ENCODE measurements around the gene ZNF277. TPM values are rescaled to one million over a fixed set of nuclear protein-coding genes. Genes with fewer than 3 reads are reported as not detected.
"Not testable (repeated sequence)": the region's sequence is repeated elsewhere in the genome, so short reads cannot be mapped to it uniquely, and the experiment has no call there.

ZNF277 gene
- total RNA-seq, 1 donor from 2014 or later = 32.0 TPM

DNA sequence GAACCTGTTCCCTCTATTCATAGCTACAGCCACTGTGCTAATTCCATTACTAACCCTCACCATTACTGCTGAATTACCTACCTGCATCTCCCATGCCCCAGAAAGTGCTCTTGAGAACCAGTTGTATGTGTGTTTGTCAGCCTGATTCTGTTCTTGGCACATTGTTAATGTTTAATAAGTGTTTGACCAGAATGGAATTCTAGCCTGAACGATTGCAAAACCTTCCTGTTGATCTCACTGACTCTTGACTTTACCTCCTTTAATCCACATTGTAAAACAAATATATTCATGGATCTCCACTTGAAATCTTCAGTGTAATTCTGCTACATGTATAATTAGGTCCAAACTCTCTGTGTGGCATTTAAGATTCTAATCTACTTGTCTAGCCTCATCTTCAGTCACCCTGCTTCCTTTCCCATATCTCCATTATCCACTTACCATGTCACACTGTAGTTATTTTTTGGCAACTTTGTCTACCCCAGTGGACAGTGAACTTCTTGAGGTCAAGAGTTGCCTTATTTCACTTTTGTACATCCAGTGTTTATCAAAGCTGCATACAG lies 4.9 kb downstream of the ZNF277 start:
- no peak for DNase-seq (ENCODE audit: low spot score)

DNA sequence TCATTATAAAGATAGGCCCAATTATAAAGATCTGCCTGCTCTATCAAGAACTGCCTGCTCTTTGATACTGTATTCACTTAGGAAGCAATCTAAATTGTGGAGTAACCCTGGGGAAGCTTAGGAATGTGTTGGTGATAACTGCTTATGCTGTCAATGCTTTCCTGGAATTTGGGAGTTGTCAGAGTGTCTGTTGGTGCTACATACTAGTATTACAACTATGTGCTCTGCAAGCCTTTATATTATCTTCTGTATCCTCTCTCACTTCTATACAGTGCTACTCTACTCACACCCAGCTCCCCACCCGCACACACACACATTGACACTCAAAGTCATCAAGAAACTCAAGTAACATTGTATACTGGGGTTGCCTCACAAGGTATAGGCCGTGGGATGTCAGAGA lies 6.1 kb downstream of the ZNF277 start:
- DNase-seq (ENCODE audit: low spot score) = peak; percentile 18

DNA sequence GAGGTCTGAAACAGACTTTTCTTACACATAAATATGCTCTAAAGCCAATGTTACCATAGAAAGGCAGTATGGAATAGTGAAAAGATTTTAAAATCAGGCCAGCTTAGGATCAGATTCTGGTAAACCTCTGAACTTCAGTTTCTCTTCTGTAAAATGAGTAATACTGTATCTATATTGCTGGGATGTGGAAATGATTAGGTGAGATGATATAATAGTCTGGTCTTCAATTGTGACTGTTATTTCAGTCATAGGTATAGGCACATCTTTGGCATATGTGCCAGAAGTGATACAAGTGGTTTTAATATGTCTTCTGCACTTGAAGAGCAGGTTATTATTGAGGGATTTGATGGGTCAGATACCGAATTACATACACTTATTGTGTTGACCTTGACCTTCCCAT lies 7.2 kb downstream of the ZNF277 start:
- no peak for DNase-seq (ENCODE audit: low spot score)

DNA sequence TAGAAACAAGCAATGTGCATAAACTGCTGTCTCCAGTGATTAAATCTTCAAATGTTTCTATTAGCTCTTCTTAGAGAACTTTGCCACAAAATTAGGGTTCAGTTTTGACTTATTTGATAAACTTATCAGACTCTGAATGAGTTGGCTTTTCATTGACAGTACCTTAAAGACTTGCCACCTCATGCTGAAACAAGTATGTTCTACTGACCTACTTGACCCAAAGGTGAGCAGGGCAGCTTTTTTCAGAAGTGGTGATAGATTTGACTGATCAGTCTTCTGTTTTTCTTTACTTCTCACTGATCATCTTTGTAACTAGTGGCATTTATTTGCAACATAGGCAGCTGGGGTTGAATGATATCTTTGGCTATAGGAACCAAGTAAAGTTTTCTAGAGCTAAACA lies 7.8 kb downstream of the ZNF277 start:
- DNase-seq (ENCODE audit: low spot score) = no peak

DNA sequence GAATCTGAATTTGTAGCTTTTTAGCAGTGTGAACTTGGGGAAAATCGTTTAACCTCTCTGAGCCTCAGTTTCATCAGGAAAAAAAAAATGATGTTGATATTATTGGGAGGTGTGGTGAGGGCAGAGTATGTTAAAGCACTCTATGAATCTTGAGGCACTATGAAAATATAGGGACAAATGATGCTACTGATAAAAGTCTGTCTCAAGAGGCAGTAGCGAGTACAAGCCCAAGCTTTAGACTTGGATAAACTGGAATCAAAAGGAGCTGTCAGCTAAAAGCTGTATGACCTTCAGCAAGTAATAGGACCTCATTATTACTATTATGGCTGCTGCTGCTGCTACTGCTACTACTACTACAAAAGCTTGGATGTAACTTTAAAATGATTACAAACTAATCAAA lies 8.4 kb downstream of the ZNF277 start:
- DNase-seq (ENCODE audit: low spot score) = no peak

DNA sequence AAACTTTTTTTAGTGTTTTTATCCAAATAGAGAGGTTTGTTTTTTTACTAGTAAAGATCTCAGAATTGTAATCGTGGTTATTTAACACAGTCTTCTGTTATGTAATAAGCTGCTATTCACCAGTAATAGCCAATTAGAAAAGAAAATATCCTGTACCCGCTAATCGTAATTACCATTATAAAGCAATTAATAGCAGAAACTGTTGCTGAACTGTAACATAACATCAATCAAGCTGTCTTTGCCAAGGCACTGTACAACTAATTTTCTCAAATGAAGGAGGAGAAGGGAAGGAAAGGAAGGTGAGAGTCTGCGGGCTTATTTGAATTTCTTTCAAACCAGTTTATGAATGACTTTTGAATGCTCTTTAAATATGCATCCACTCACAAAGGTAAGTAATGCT lies 9.3 kb downstream of the ZNF277 start:
- DNase-seq (ENCODE audit: low spot score) = no peak

DNA sequence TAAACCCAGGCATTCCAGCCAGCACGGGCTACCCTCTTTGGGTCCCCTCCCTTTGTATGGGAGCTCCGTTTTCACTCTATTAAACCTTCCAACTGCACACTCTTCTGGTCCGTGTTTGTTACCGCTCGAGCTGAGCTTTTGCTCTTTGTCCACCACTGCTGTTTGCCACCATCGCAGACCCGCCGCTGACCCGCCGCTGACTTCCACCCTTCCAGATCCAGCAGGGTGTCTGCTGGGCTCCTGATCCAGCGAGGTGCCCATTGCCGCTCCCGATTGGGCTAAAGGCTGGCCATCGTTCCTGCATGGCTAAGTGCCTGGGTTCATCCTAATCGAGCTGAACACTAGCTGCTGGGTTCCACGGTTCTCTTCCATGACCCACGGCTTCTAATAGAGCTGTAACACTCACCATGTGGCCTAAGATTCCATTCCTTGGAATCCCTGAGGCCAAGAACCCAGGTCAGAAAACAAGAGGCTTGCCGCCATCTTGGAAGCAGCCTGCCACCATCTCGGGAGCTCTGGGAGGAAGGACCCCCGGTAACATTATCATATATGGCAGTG lies 14.5 kb downstream of the ZNF277 start:
- DNase-seq (ENCODE audit: low spot score) = no peak

DNA sequence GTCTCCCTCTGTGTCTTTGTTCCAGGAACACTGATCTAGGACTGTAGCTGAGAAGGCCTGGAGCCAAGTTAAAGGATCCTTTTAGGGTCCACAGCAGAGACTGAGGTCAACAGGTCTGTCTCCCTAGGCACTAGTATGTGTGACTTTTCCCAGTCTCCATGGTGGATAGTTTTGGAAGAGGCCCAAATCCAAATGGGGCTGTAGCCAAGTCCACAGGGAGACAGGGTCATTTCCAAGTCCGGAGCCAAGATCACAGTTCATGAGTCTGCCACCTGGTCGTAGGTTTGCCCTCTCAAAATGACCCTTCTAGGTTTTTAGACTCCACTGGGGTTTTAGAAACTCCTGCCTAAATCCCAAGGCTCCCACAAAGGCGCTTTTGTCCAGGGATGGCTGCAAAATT lies 16.8 kb downstream of the ZNF277 start:
- DNase-seq (ENCODE audit: low spot score) = no peak

DNA sequence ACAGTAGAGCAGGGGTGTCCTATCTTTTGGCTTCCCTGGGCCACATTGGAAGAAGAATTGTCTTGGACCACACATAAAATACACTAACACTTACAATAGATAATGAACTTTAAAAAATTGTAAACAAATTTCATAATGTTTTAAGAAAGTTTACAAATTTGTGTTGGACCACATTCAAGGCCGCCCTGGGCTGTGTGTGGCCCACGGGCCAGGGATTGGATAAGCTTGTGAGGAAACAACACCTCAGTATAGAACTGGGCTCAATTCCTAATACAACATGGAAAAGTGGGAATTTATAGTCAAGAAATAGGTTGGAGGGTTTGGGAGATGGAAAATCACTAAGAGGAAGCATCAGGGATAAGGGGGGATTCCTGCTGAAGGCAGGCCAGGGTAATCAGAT lies 17.7 kb downstream of the ZNF277 start:
- DNase-seq (ENCODE audit: low spot score) = no peak

DNA sequence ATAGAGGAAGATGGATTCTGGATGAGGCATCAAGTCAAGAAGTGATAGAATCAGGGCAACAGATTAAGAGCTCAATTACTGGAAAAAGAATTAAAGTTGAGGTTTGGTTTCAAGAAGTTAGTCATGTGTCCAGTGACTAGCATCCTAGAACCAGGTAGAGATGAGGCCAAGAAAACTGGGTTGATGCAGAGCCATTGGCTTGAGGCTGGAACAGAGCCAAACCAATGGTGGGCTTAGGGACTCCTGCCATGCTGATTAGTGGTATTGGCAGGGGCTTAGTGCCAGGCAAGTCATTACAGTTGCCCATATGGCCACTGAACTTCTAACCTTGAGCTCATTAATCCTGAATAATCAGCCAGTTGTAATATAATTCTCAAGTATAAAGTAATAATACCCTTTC lies 18.5 kb downstream of the ZNF277 start:
- DNase-seq (ENCODE audit: low spot score) = no peak

DNA sequence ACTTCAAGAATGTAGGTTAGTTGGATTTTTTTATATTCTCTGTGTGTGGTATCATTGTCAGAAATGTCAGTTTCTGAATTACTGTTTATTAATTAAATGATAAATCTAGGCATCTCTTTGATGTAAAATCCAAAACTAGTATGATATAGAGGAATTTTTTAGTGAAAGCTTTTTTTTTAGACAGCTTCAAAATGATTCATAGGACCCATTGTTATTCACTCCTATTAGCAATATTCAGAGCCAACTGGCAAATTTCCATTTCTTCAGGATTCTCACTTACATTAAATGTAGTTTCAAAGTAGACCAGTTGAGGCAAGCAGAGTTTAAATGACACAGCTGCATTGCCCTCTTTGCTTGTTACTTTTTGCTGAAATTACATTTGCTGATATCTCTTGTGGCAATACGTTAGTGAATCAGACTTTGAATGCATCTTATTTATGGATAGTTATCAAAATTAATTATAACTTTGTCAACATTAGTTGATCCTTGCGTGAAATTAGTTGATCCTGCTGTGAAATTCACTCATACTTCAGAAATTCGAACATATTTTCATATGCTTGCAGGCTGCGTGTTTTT lies 20.3 kb downstream of the ZNF277 start:
- DNase-seq (ENCODE audit: low spot score) = no peak

DNA sequence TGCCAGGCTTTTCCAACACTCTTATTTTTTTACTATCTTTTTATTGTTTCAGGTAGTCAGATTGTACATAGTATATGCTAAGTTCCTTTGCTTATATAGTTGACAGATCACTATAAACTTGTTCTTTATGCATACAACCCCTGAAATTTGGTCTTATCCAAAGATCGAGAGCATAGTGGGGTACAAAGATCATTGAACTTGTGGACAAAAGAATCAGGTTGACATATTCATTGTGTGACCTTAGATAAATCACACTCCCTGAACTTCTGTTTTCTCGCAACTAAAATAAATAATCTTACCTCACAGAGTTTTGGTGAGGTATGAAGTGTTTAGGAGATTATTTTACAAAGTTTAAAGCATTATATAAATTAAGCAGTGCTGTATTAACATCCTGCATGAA lies 22.1 kb downstream of the ZNF277 start:
- DNase-seq (ENCODE audit: low spot score) = no peak

DNA sequence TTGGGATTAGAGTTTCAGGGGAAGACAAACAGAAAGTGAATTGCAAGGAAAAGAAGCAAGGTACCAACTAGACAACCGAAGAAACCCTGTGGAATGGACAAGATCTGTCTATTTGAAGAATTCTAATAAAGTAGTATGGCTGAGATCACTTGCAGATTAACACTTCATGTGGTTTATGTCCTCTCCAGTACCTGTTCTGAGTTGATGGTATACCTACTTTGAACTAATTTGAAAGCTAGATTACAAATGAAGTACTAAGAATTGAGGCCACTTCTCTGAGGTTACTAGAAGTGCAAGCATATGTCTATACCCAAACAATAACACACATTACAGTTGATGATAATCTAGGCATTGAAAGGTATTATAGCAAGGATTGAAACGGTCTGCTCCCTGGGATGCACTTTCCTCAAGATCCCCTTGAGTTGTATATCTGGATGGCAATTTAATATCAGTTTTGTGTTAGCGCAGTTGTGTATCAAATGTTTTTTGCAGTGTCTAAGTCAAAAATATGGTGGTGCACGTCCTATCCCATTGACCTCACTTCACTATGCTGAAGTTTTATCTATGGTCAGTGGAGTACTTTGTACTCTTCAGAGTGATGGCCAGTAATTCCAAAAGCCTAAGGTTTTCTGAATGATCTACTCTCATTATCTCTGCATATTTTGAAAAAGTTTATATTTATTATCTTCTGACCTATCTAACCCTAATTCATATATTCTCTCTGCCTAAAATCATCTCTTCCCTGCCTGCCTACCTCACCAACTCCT lies 25.9 kb downstream of the ZNF277 start:
- DNase-seq (ENCODE audit: low spot score) = no peak

DNA sequence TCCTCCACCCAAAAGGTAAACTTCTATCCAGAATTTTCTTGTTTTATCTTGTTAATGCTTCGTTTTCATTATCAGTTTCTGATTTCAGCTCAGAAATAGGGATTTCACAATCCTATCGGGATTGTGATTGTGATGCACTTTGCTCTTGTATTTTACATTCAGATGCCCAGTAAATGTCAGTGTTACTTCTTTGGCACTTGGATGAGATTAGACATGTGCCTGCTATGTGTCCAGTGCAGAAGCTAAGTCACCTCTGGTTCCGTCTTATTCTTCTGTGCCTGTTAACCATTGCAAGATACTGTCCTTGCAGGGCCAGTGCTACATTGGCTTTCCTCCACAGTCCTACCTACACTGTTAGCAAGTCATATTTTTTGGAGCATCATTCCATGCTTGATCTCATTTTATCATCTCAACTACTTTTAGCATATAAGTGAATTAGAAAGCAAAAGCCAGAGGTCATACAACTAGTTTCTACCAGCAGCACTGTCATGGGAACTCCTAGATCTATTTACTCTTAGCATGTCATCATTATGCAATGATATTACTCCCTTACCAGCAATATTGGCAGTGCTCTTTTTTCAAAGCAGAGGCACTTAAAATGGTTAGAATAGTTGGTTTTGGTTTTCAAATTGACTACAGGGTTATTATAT lies 26.7 kb downstream of the ZNF277 start:
- no peak for DNase-seq (ENCODE audit: low spot score)

DNA sequence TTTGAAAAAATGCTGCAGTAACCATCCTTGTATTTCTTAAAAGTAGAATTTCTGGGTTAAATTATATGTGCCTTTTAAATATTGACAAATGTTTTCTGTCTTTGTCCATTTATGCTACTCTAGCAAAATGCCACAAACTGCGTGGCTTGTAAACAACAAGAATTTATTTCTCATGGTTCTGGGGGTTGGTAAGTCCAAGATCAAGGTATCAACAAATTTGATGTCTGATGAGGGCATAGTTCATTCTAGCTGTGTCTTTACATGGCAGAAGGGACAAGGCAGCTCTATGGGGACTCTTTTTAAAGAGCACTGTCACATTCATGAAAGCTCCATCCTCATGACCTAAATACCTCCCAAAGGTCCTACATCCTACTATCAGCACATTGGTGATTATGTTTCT lies 27.7 kb downstream of the ZNF277 start:
- DNase-seq (ENCODE audit: low spot score) = no peak

DNA sequence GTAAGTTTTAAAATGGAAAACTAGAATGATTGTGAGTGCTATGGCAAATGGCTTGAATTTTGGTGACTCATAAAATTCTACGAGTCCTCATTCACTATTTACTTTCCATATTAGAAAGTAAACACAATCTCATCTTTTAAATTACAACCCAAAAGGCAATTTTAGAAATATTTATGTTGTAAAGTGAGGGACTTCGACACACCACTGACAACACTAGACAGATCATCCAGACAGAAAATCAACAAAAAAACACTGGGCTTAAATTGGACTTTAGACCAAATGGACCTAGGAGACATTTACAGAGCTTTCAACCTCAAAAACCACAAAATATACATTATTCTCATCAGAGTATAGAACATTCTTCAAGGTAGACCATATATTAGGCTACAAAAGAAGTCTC lies 30.1 kb downstream of the ZNF277 start:
- no peak for DNase-seq (ENCODE audit: low spot score)

DNA sequence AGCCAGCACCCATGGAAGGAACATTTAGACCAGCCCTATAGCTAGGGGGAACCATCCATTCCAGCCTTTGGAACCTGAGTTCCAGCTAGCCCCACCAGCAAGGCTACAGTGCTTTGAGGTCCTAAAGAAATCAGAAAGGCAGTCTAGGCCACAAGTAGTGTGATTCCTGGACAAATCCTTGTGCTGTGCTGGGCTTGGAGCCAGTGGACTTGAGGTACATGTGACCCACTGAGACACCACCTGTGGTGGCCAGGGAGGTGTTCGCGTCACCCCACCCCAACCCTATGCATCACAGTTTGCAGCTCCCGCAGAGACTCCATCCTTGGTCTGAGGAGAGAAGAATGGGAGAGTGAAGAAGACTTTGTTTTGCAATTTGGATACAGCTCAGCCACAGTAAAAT lies 31.8 kb downstream of the ZNF277 start:
- DNase-seq (ENCODE audit: low spot score) = no peak

DNA sequence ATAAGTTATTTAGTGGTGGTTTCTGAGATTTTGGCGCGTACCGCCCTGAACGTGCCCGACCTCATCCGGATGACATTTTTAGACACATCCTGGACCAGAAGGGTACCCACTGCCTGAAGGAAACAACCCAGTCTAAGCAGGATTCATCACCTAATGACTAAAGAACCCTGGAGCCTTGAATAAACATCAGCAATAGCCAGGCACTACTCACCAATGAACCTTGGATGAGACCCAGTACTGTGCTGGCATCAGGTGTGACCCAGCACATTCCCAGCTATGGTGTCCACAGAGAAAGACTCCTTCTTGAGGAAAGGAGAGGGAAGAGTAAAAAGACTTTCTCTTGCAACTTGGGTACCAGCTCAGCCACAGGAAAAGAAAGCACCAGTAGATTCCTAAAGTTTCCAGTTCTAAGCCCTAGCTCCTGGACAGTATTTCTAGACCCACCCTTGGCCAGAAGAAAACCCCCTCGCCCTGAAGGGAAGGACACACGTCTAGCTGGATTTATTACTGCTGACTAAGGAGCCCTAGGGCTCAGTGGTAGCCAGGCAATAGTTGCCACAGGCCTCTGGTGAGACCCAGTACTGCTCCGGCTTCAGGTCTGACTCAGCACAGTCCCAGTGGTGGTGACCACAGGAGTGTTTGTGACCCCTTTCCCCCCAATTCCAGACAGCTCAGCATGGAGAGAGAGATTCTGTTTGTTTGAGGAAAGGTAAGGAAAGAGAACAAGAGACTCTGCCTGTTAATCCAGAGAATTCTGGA lies 32.5 kb downstream of the ZNF277 start:
- DNase-seq (ENCODE audit: low spot score) = no peak

DNA sequence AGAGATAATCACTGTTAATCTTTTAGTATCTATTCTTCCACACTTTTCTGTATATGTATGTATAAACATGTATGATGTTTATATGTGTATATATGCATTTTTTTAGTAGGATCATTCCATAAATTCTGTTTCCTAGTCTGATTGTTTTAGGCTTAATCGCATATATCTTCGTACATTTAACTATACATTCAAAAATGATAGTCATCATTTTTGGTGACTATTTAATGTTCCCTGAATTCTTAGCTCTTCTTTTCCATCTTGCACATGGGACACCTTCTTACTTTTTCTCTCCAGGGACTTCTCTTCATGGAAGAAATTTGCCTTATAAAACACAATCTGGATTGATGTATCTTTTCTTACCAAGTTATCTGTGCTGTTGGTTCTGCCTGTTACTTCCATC lies 42.1 kb downstream of the ZNF277 start:
- no peak for DNase-seq (ENCODE audit: low spot score)

DNA sequence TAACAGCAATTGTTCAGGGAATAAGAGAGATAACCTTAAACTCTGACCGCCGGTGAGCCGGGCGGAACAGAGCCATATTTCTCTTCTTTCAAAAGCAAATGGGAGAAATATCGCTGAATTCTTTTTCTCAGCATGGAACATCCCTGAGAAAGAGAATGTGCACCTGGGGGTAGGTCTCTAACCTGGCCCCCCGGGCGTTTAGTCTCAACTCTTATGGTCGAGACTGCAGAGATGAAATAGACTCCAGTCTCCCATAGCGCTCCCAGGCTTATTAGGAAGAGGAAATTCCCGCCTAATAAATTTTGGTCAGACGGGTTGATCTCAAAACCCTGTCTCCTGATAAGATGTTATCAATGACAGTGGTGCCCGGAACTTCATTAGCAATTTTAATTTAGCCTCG lies 43.5 kb downstream of the ZNF277 start:
- DNase-seq (ENCODE audit: low spot score) = not testable (repeated sequence)

DNA sequence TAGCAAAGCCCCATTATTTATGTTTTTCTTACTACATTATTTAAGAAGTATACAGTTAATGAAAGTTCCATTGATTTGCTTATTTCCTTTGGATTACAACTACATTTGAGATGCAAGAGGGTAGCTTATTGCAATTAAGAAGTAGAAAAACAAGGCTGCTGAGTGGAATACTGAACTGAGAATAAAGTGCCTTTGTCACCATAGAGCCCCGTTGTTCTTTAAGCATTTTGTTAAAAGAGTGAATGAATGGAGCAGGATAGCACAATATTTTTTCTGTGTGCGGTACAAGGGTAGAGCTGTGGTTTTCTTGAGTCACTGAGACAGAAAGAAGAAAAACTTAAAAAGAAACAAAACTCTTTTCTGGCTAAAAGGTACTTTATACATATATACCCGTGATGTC lies 45.6 kb downstream of the ZNF277 start:
- no peak for DNase-seq (ENCODE audit: low spot score)

DNA sequence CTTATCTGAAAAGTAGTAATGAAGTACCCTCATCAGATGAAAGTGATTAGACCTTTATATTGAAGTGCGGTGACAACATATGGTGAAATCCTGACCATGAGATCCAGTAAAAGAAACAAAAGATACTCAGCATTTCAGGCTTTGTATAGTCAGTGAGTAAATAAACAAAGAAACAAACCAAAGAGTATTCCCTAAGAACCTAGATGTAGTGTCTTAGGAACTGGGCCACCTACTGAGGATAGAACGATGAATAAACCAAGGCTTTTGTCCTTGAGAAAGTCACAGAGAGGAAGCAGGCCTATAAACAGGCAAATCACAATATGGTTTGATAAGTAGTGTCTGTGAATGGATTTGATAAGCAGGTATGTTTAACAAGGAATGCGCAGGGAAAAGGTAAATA lies 46.2 kb downstream of the ZNF277 start:
- no peak for DNase-seq (ENCODE audit: low spot score)

All from umbilical cord (tissue), 2 donors.